ENCODE measurements around the gene CDKN2AIP. TPM values are rescaled to one million over a fixed set of nuclear protein-coding genes. Genes with fewer than 3 reads are reported as not detected.

The CDKN2AIP gene
- polyA plus RNA-seq, 1 of the 3 experiments (the other 2 are of a cell fraction) = 8.3 TPM

GRCh38 chr4:183469936-183470335, 25.5 kb downstream of the CDKN2AIP start:
- TF ChIP-seq TCF12 (IDR thresholded peaks at IDR 0.05) (peak; percentile 22; the same call in 1 of the 2 replicates), POLR2AphosphoS5 (IDR thresholded peaks at IDR 0.05; ENCODE audit: low read depth, low read length) (no peak), MEF2A (IDR thresholded peaks at IDR 0.05; ENCODE audit: borderline replicate concordance, low read depth) (no peak), FOSL2 (IDR thresholded peaks at IDR 0.05; ENCODE audit: borderline replicate concordance, low read depth) (peak; percentile 20; the same call in 1 of the 2 replicates), NRF1 (IDR thresholded peaks at IDR 0.05; ENCODE audit: low read depth, low read length) (no peak)
- WGBS (ENCODE audit: low lambda C conversion rate) = 51% methylated on average over 2 of the region's 2 CpGs
- POLR2A ChIA-PET = no interaction called here

GRCh38 chr4:183470821-183471220, 26.4 kb downstream of the CDKN2AIP start:
- ChIA-PET POLR2A (no interaction called here), CTCF (interaction anchor here (1.3 to 2.3 kb wide), 4 partner anchors 11 to 130 kb away, joined by 3 to 11 read pairs (median 4); partner anchors contain the start of gene CDKN2AIP)
- TF ChIP-seq USF1 (IDR thresholded peaks at IDR 0.05; ENCODE audit: borderline replicate concordance, low read depth) (no peak), CTCF (IDR thresholded peaks at IDR 0.05) (no peak), ZBTB33 (IDR thresholded peaks at IDR 0.05; ENCODE audit: borderline replicate concordance, low read depth) (no peak), ELF1 (IDR thresholded peaks at IDR 0.05) (no peak), RFX5 (IDR thresholded peaks at IDR 0.05; ENCODE audit: low read length) (no peak), NRF1 (IDR thresholded peaks at IDR 0.05; ENCODE audit: low read depth, low read length) (no peak), GABPA (IDR thresholded peaks at IDR 0.05; ENCODE audit: low read depth) (no peak)

More at GRCh38 chr4:183469936-183470335, 25.5 kb downstream of the CDKN2AIP start:
- Histone ChIP-seq H3F3A (replicated peaks; ENCODE audit: insufficient read depth) (no peaks in the 10 kb centered on the region), H3K4me3 (ENCODE audit: low read depth in 2 of 2, low read length in 1 of 2) (no peak overlapping the region), H3K9ac (no peak overlapping the region), H4K20me1 (ENCODE audit: insufficient read depth) (no peaks in the 10 kb centered on the region), H3K4me2 (no peak overlapping the region), H2AFZ (ENCODE audit: low read depth) (no peak overlapping the region), H3K9me2 (no peaks in the 10 kb centered on the region), H3K9me3 (no peaks in the 10 kb centered on the region), H3K27ac (ENCODE audit: low read depth in 2 of 2, low read length in 1 of 2) (peak overlapping the region in 1 of 2 experiments; percentile 30; a peak in 1 of 4 replicates), H3K79me2 (ENCODE audit: insufficient read depth) (no peaks in the 10 kb centered on the region), H3K27me3 (ENCODE audit: insufficient read depth) (no peaks in the 10 kb centered on the region), H3K4me1 (ENCODE audit: control insufficient read depth in 1 of 2, insufficient read depth in 2 of 2, low read depth in 1 of 2, low read length in 1 of 2) (no peaks in the 10 kb centered on the region), H3K36me3 (replicated peaks in 1 of 2; ENCODE audit: control insufficient read depth in 1 of 2, insufficient read depth in 2 of 2, low read length in 1 of 2) (no peaks in the 10 kb centered on the region)
- DNase-seq = no peak
- CTCF ChIA-PET = interaction anchor here (0.7 to 2.3 kb wide), 5 partner anchors 16 to 133 kb away, joined by 3 to 11 read pairs (median 4); partner anchors contain the start of gene CDKN2AIP

More at GRCh38 chr4:183470821-183471220, 26.4 kb downstream of the CDKN2AIP start:
- Histone ChIP-seq H3K4me1 (ENCODE audit: control insufficient read depth in 1 of 2, insufficient read depth in 2 of 2, low read depth in 1 of 2, low read length in 1 of 2) (no peaks in the 10 kb centered on the region), H2AFZ (ENCODE audit: low read depth) (no peak overlapping the region), H3K27me3 (ENCODE audit: insufficient read depth) (no peaks in the 10 kb centered on the region), H3K9me3 (no peaks in the 10 kb centered on the region), H4K20me1 (ENCODE audit: insufficient read depth) (no peaks in the 10 kb centered on the region), H3K9ac (no peak overlapping the region), H3K36me3 (replicated peaks in 1 of 2; ENCODE audit: control insufficient read depth in 1 of 2, insufficient read depth in 2 of 2, low read length in 1 of 2) (no peaks in the 10 kb centered on the region), H3K9me2 (no peaks in the 10 kb centered on the region), H3F3A (replicated peaks; ENCODE audit: insufficient read depth) (no peaks in the 10 kb centered on the region), H3K27ac (ENCODE audit: low read depth in 2 of 2, low read length in 1 of 2) (no peak overlapping the region), H3K4me2 (no peak overlapping the region), H3K4me3 (ENCODE audit: low read depth in 2 of 2, low read length in 1 of 2) (no peak overlapping the region), H3K79me2 (ENCODE audit: insufficient read depth) (no peaks in the 10 kb centered on the region)
- 73% methylated on average over 4 of the region's 4 CpGs for WGBS (ENCODE audit: low lambda C conversion rate)
- DNase-seq = no peak

Data from SK-N-SH (cell line).